ENCODE results near the gene IL34.

Gene IL34

DNA sequence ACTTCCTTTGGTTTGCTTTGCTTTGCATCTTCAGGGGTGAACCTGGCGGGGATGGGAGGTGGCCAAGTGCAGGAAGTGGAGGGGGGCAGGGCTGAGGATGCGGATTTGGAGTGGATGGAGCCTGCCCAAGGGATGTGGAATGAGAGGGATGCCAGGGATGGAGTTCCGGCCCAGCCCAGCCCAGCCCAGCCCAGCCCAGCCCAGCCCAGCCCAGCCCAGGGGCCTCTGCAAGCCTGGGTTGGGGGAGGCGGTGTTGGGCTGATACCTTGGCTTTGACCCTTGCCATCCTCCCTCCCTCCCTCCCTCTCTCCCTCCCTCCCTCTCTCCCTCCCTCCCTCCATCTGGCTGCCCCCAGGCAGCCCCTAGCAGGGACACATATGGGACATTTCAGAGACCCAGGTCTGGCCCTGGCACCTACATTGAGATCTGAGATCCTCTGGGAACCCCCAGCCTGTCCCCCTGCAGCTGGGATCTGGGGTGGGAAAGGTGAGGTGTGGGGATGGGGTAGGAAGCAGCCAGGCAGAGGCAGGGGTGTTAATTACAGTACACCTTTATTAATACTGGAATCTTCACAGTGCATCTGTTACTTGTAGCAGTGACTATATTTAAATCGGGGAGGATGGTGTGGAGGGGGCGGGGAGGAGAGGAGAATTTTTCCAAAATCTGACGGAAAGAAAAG lies 14.5 kb downstream of the IL34 start:
- Histone ChIP-seq H4K12ac (ENCODE audit: low read depth, low read length) (no peak overlapping the region), H3K4me2 (ENCODE audit: low read length) (no peak overlapping the region), H2AFZ (ENCODE audit: insufficient read depth, low read length, poor library complexity) (no peak overlapping the region), H3K4ac (ENCODE audit: low read depth, low read length) (no peak overlapping the region), H3K18ac (ENCODE audit: low read length) (no peak overlapping the region), H4K91ac (ENCODE audit: low read depth, low read length) (no peak overlapping the region), H2BK5ac (ENCODE audit: low read depth, low read length, poor library complexity) (no peak overlapping the region), H3K79me1 (ENCODE audit: low read length) (no peaks in the 10 kb centered on the region), H3K9ac (ENCODE audit: low read length) (no peak overlapping the region), H3K27ac (ENCODE audit: low read depth, low read length) (no peak overlapping the region), H3K27me3 (ENCODE audit: insufficient read depth, low read length) (no peaks in the 10 kb centered on the region), H3K36me3 (ENCODE audit: control insufficient read depth in 1 of 2, insufficient read depth in 2 of 2, low read length in 2 of 2) (peaks cover 36 to 37% of the 10 kb centered on the region in 2 experiments), H4K8ac (ENCODE audit: low read depth, low read length) (no peak overlapping the region), H3K4me3 (ENCODE audit: low read depth, low read length) (no peak overlapping the region), H3K4me1 (ENCODE audit: control insufficient read depth in 1 of 2, insufficient read depth in 2 of 2, low read length in 2 of 2) (peaks cover 0 to 2% of the 10 kb centered on the region in 2 experiments), H2BK12ac (ENCODE audit: low read length) (no peak overlapping the region), H3K23ac (ENCODE audit: low read length) (no peak overlapping the region), H2BK120ac (ENCODE audit: insufficient read depth, low read length, poor library complexity) (no peak overlapping the region), H3K79me2 (ENCODE audit: control insufficient read depth, insufficient read depth, low read length, poor library complexity) (no peaks in the 10 kb centered on the region), H3K9me3 (ENCODE audit: insufficient read depth, low read depth, low read length) (peaks cover 3% of the 10 kb centered on the region), H3K14ac (ENCODE audit: low read length) (no peak overlapping the region), H2AK5ac (ENCODE audit: low read length) (no peak overlapping the region)
- no peak for DNase-seq
- WGBS (ENCODE audit: extremely low coverage, insufficient coverage, insufficient read length) = no CpG with 5 or more reads among the region's 7 CpGs

GRCh38 chr16:70661534-70661917 lies 15.2 kb downstream of the IL34 start:
- H3K27ac ChIP-seq (ENCODE audit: low read depth, low read length) = no peak overlapping the region
- no peak overlapping the region for H3K4me2 ChIP-seq (ENCODE audit: low read length)
- no peak overlapping the region for H2AK5ac ChIP-seq (ENCODE audit: low read length)
- H4K12ac ChIP-seq (ENCODE audit: low read depth, low read length) = no peak overlapping the region
- no peak overlapping the region for H3K18ac ChIP-seq (ENCODE audit: low read length)
- no peak for DNase-seq
- no peak overlapping the region for H3K9ac ChIP-seq (ENCODE audit: low read length)
- no peak overlapping the region for H4K8ac ChIP-seq (ENCODE audit: low read depth, low read length)
- H3K36me3 ChIP-seq (ENCODE audit: control insufficient read depth in 1 of 2, insufficient read depth in 2 of 2, low read length in 2 of 2) = peaks cover 43% of the 10 kb centered on the region in 2 experiments
- peaks cover 0 to 2% of the 10 kb centered on the region in 2 experiments for H3K4me1 ChIP-seq (ENCODE audit: control insufficient read depth in 1 of 2, insufficient read depth in 2 of 2, low read length in 2 of 2)
- H3K4ac ChIP-seq (ENCODE audit: low read depth, low read length) = no peak overlapping the region
- no peaks in the 10 kb centered on the region for H3K79me1 ChIP-seq (ENCODE audit: low read length)
- H3K4me3 ChIP-seq (ENCODE audit: low read depth, low read length) = no peak overlapping the region
- no peak overlapping the region for H3K14ac ChIP-seq (ENCODE audit: low read length)
- no peaks in the 10 kb centered on the region for H3K79me2 ChIP-seq (ENCODE audit: control insufficient read depth, insufficient read depth, low read length, poor library complexity)
- WGBS (ENCODE audit: extremely low coverage, insufficient coverage, insufficient read length) = no CpG with 5 or more reads among the region's 17 CpGs
- H2BK5ac ChIP-seq (ENCODE audit: low read depth, low read length, poor library complexity) = no peak overlapping the region
- H2BK120ac ChIP-seq (ENCODE audit: insufficient read depth, low read length, poor library complexity) = no peak overlapping the region
- no peak overlapping the region for H2BK12ac ChIP-seq (ENCODE audit: low read length)
- H3K9me3 ChIP-seq (ENCODE audit: insufficient read depth, low read depth, low read length) = peaks cover 3% of the 10 kb centered on the region
- no peak overlapping the region for H4K91ac ChIP-seq (ENCODE audit: low read depth, low read length)
- H3K23ac ChIP-seq (ENCODE audit: low read length) = no peak overlapping the region
- H2AFZ ChIP-seq (ENCODE audit: insufficient read depth, low read length, poor library complexity) = no peak overlapping the region
- H3K27me3 ChIP-seq (ENCODE audit: insufficient read depth, low read length) = no peaks in the 10 kb centered on the region

DNA sequence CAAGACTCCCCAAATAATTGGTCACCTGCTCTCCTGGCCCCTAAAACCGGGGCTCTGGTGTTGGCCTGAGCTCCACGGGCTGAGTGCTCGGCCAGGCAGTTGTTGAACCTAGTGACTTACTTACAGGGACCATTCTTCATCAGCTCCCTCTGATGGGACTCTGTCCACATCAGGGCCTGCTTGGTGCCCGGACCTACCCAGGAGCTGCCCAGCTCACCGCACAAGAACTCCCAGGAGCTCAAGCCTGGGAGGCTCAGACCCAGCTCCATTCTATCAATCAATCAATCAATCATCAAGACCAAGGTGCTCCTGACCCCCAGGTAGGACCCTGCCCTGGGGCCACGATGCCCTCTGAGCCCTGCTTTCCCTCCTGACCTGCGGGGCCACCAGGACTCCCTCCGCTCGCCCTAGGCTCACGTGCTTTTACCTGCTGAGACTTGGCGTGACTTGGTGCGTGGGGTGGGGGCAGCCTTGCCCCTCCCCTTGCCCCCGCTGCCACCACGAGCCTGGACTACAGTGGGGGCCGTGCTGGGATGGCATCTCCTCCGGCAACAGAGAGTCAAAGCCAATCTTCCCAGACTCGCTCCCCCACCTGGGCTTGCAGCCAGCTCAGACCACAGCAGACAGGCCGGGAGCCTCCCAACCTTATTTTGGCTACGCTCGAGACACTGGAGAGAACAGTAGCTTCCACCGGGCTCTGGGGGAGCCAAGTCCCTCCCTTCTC lies 15.7 kb downstream of the IL34 start:
- no peaks in the 10 kb centered on the region for H3K79me1 ChIP-seq (ENCODE audit: low read length)
- H3K36me3 ChIP-seq (ENCODE audit: control insufficient read depth in 1 of 2, insufficient read depth in 2 of 2, low read length in 2 of 2) = peaks cover 46% of the 10 kb centered on the region in 2 experiments
- no peak overlapping the region for H3K4me2 ChIP-seq (ENCODE audit: low read length)
- no peak overlapping the region for H3K14ac ChIP-seq (ENCODE audit: low read length)
- no peak for DNase-seq
- H2BK5ac ChIP-seq (ENCODE audit: low read depth, low read length, poor library complexity) = no peak overlapping the region
- no peak overlapping the region for H2BK12ac ChIP-seq (ENCODE audit: low read length)
- no peak overlapping the region for H2BK120ac ChIP-seq (ENCODE audit: insufficient read depth, low read length, poor library complexity)
- no peaks in the 10 kb centered on the region for H3K79me2 ChIP-seq (ENCODE audit: control insufficient read depth, insufficient read depth, low read length, poor library complexity)
- H4K8ac ChIP-seq (ENCODE audit: low read depth, low read length) = no peak overlapping the region
- H3K9ac ChIP-seq (ENCODE audit: low read length) = no peak overlapping the region
- H3K27me3 ChIP-seq (ENCODE audit: insufficient read depth, low read length) = no peaks in the 10 kb centered on the region
- no peak overlapping the region for H3K27ac ChIP-seq (ENCODE audit: low read depth, low read length)
- no peaks in the 10 kb centered on the region for H3K9me3 ChIP-seq (ENCODE audit: insufficient read depth, low read depth, low read length)
- H4K91ac ChIP-seq (ENCODE audit: low read depth, low read length) = no peak overlapping the region
- no peak overlapping the region for H3K18ac ChIP-seq (ENCODE audit: low read length)
- no peak overlapping the region for H4K12ac ChIP-seq (ENCODE audit: low read depth, low read length)
- H3K23ac ChIP-seq (ENCODE audit: low read length) = no peak overlapping the region
- peaks cover 0 to 2% of the 10 kb centered on the region in 2 experiments for H3K4me1 ChIP-seq (ENCODE audit: control insufficient read depth in 1 of 2, insufficient read depth in 2 of 2, low read length in 2 of 2)
- H3K4ac ChIP-seq (ENCODE audit: low read depth, low read length) = no peak overlapping the region
- no peak overlapping the region for H2AK5ac ChIP-seq (ENCODE audit: low read length)
- no peak overlapping the region for H3K4me3 ChIP-seq (ENCODE audit: low read depth, low read length)
- WGBS (ENCODE audit: extremely low coverage, insufficient coverage, insufficient read length) = no CpG with 5 or more reads among the region's 21 CpGs
- no peak overlapping the region for H2AFZ ChIP-seq (ENCODE audit: insufficient read depth, low read length, poor library complexity)

DNA sequence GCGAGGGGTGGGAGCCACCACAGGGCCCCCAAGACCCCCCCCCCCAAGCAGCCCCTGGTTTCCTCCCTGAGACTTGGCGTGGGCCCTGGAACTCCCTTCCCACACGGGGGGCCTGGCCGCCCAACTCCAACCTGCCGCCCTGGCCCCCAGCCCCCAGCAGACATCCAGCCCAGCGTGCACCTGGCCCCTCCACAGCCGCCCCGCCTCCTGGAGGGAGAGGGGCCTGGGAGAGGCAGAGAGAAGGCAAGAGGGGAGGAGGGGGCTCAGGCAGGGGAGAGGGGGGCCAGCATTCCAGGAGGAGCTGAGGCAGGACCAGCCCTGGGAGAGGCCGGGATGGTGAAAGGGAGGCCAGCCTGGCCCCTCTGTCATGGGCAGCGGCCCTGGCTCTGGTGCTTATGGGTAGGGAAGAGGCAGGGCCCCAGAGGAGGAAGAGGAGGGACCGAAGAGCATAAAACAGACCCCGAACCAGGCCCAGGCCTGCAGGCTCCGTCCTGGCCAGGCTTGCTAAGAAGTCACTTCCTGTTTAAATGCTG lies 16.7 kb downstream of the IL34 start:
- Histone ChIP-seq H2AK5ac (ENCODE audit: low read length) (no peak overlapping the region), H2BK5ac (ENCODE audit: low read depth, low read length, poor library complexity) (no peak overlapping the region), H3K23ac (ENCODE audit: low read length) (no peak overlapping the region), H3K4me2 (ENCODE audit: low read length) (no peak overlapping the region), H4K8ac (ENCODE audit: low read depth, low read length) (no peak overlapping the region), H3K79me2 (ENCODE audit: control insufficient read depth, insufficient read depth, low read length, poor library complexity) (no peaks in the 10 kb centered on the region), H2BK120ac (ENCODE audit: insufficient read depth, low read length, poor library complexity) (no peak overlapping the region), H4K91ac (ENCODE audit: low read depth, low read length) (no peak overlapping the region), H2AFZ (ENCODE audit: insufficient read depth, low read length, poor library complexity) (no peak overlapping the region), H3K9me3 (ENCODE audit: insufficient read depth, low read depth, low read length) (no peaks in the 10 kb centered on the region), H3K36me3 (ENCODE audit: control insufficient read depth in 1 of 2, insufficient read depth in 2 of 2, low read length in 2 of 2) (peaks cover 49 to 50% of the 10 kb centered on the region in 2 experiments), H4K12ac (ENCODE audit: low read depth, low read length) (no peak overlapping the region), H2BK12ac (ENCODE audit: low read length) (no peak overlapping the region), H3K4ac (ENCODE audit: low read depth, low read length) (no peak overlapping the region), H3K9ac (ENCODE audit: low read length) (no peak overlapping the region), H3K79me1 (ENCODE audit: low read length) (no peaks in the 10 kb centered on the region), H3K4me3 (ENCODE audit: low read depth, low read length) (no peak overlapping the region), H3K14ac (ENCODE audit: low read length) (no peak overlapping the region), H3K18ac (ENCODE audit: low read length) (no peak overlapping the region), H3K27ac (ENCODE audit: low read depth, low read length) (no peak overlapping the region), H3K4me1 (ENCODE audit: control insufficient read depth in 1 of 2, insufficient read depth in 2 of 2, low read length in 2 of 2) (peaks cover 0 to 2% of the 10 kb centered on the region in 2 experiments), H3K27me3 (ENCODE audit: insufficient read depth, low read length) (no peaks in the 10 kb centered on the region)
- WGBS (ENCODE audit: extremely low coverage, insufficient coverage, insufficient read length) = no CpG with 5 or more reads among the region's 13 CpGs
- DNase-seq = no peak
